HEK293 (cell line): ENCODE measurements around the gene KRT15.

Source experiments
- CTCF ChIA-PET: fragments of 350-600 bp; formaldehyde crosslinking; extraction: SDS; loops from one replicate; lab custom pipeline; 2021; ENCODE audit warnings: antibody characterized with exemption; lab: Yijun Ruan, JAX
- POLR2A ChIA-PET: fragments of 300-600 bp; formaldehyde crosslinking; extraction: SDS; loops from one replicate; lab custom pipeline; 2020; ENCODE audit warnings: antibody characterized with exemption, inconsistent platforms; lab: Yijun Ruan, JAX
- H3K27ac ChIP-seq: fragments of 200-500 bp; sonication (Bioruptor generic); 2 replicates; pipeline ENCODE4 v1.5.1; 2014; ENCODE audit warnings: low read depth, low read length, control low read depth, inconsistent platforms; ENCODE audit errors: extremely low read depth
- H3K36me3 ChIP-seq, 2 experiments: fragments of 200-500 bp in 1 of 2; sonication (Bioruptor generic) in 1 of 2; 1 replicate in 1 of 2; 2 replicates in 1 of 2; pipeline ENCODE4 v1.5.1; 2014 to 2017; ENCODE audit warnings: inconsistent platforms in 2 of 2, low read length in 2 of 2; ENCODE audit not compliant: control insufficient read depth in 2 of 2, insufficient read depth in 1 of 2
- H3K4me1 ChIP-seq: fragments of 200-500 bp; sonication (Bioruptor generic); 2 replicates; pipeline ENCODE4 v1.5.1; 2014; ENCODE audit warnings: mild to moderate bottlenecking, low read length, inconsistent platforms; ENCODE audit not compliant: control insufficient read depth, insufficient read depth
- H3K4me3 ChIP-seq: 2 replicates; pipeline ENCODE4 v1.5.1; 2011; ENCODE audit warnings: low read depth, mild to moderate bottlenecking, control low read depth, low read length, moderate library complexity
- H3K9me3 ChIP-seq: fragments of 200-500 bp; sonication (Bioruptor generic); 2 replicates; pipeline ENCODE4 v1.5.1; 2014; ENCODE audit warnings: low read depth, low read length, inconsistent platforms; ENCODE audit not compliant: control insufficient read depth, insufficient read depth
- ATF2 ChIP-seq: fragments of 450-650 bp; formaldehyde crosslinking; IDR thresholded peaks from 2 replicates; pipeline ENCODE4 v1.5.1; 2016; ENCODE audit warnings: missing biosample characterization, missing genetic modification characterization, low read depth
- BCL11B ChIP-seq: fragments of 450-650 bp; formaldehyde crosslinking; IDR thresholded peaks from 2 replicates; pipeline ENCODE4 v1.5.1; 2016; ENCODE audit warnings: low read depth, missing biosample characterization, missing genetic modification characterization
- EGR2 ChIP-seq: fragments of 450-650 bp; formaldehyde crosslinking; IDR thresholded peaks from 2 replicates; pipeline ENCODE4 v1.5.1; 2016; ENCODE audit warnings: low read depth, missing biosample characterization, missing genetic modification characterization
- FEZF1 ChIP-seq: fragments of 450-650 bp; formaldehyde crosslinking; IDR thresholded peaks from 2 replicates; pipeline ENCODE4 v1.5.1; 2016; ENCODE audit warnings: missing biosample characterization, missing genetic modification characterization
- INSM2 ChIP-seq: fragments of 450-650 bp; formaldehyde crosslinking; IDR thresholded peaks from 2 replicates; pipeline ENCODE4 v1.5.1; 2016; ENCODE audit warnings: missing biosample characterization, missing genetic modification characterization
- MEIS1 ChIP-seq: sonication (generic); formaldehyde crosslinking; IDR thresholded peaks from 2 replicates; pipeline ENCODE4 v1.8.1; 2022; ENCODE audit warnings: missing genetic modification reagents, mild to moderate bottlenecking, borderline replicate concordance
- PBX3 ChIP-seq: sonication (generic); formaldehyde crosslinking; IDR thresholded peaks from 2 replicates; pipeline ENCODE4 v1.8.1; 2022; ENCODE audit warnings: mild to moderate bottlenecking, moderate library complexity, missing genetic modification reagents
- SETDB1 ChIP-seq: IDR thresholded peaks from one replicate; pipeline ENCODE4 v1.6.1; 2017; ENCODE audit warnings: mild to moderate bottlenecking, low read length, moderate library complexity, mixed read lengths; ENCODE audit not compliant: insufficient read length
- TSHZ1 ChIP-seq: fragments of 450-650 bp; formaldehyde crosslinking; IDR thresholded peaks from 2 replicates; pipeline ENCODE4 v1.5.1; 2016; ENCODE audit warnings: missing biosample characterization, missing genetic modification characterization, borderline replicate concordance
- WT1 ChIP-seq: fragments of 450-650 bp; formaldehyde crosslinking; IDR thresholded peaks from 2 replicates; pipeline ENCODE4 v1.5.1; 2016; ENCODE audit warnings: missing biosample characterization, missing genetic modification characterization
- YY1 ChIP-seq: fragments of 450-650 bp; formaldehyde crosslinking; IDR thresholded peaks from 2 replicates; pipeline ENCODE4 v1.5.1; 2018; ENCODE audit warnings: missing biosample characterization, missing genetic modification characterization
- ZFP37 ChIP-seq: fragments of 450-650 bp; formaldehyde crosslinking; IDR thresholded peaks from 2 replicates; pipeline ENCODE4 v1.5.1; 2016; ENCODE audit warnings: missing biosample characterization, missing genetic modification characterization
- ZFP69B ChIP-seq: fragments of 450-650 bp; formaldehyde crosslinking; IDR thresholded peaks from 2 replicates; pipeline ENCODE4 v1.5.1; 2016; ENCODE audit warnings: missing biosample characterization, missing genetic modification characterization
- ZNF114 ChIP-seq: fragments of 450-650 bp; formaldehyde crosslinking; IDR thresholded peaks from 2 replicates; pipeline ENCODE4 v1.5.0; 2017; ENCODE audit warnings: missing biosample characterization, missing genetic modification characterization
- ZNF239 ChIP-seq: fragments of 450-650 bp; formaldehyde crosslinking; IDR thresholded peaks from 2 replicates; pipeline ENCODE4 v1.5.1; 2016; ENCODE audit warnings: missing biosample characterization, missing genetic modification characterization
- ZNF362 ChIP-seq: fragments of 450-650 bp; formaldehyde crosslinking; IDR thresholded peaks from 2 replicates; pipeline ENCODE4 v1.5.1; 2016; ENCODE audit warnings: missing biosample characterization, missing genetic modification characterization
- ZNF391 ChIP-seq: fragments of 450-650 bp; formaldehyde crosslinking; IDR thresholded peaks from 2 replicates; pipeline ENCODE4 v1.5.1; 2016; ENCODE audit warnings: low read depth, missing biosample characterization, missing genetic modification characterization, borderline replicate concordance
- ZNF404 ChIP-seq: fragments of 450-650 bp; formaldehyde crosslinking; IDR thresholded peaks from 2 replicates; pipeline ENCODE4 v1.5.1; 2017; ENCODE audit warnings: missing biosample characterization, missing genetic modification characterization
- ZNF423 ChIP-seq: fragments of 450-650 bp; formaldehyde crosslinking; IDR thresholded peaks from 2 replicates; pipeline ENCODE4 v1.5.1; 2016; ENCODE audit warnings: missing biosample characterization, missing genetic modification characterization
- ZNF426 ChIP-seq: fragments of 450-650 bp; formaldehyde crosslinking; IDR thresholded peaks from 2 replicates; pipeline ENCODE4 v1.5.1; 2017; ENCODE audit warnings: missing biosample characterization, missing genetic modification characterization, mild to moderate bottlenecking, inconsistent platforms, moderate library complexity
- ZNF692 ChIP-seq: fragments of 450-650 bp; formaldehyde crosslinking; IDR thresholded peaks from 2 replicates; pipeline ENCODE4 v1.5.1; 2016; ENCODE audit warnings: missing biosample characterization, missing genetic modification characterization
- ZNF701 ChIP-seq: fragments of 450-650 bp; formaldehyde crosslinking; IDR thresholded peaks from 2 replicates; pipeline ENCODE4 v1.5.1; 2016; ENCODE audit warnings: missing biosample characterization, missing genetic modification characterization
- ZNF76 ChIP-seq: fragments of 450-650 bp; formaldehyde crosslinking; IDR thresholded peaks from 2 replicates; pipeline ENCODE4; 2016; ENCODE audit warnings: low read depth, missing biosample characterization, missing genetic modification characterization, borderline replicate concordance
- ZNF791 ChIP-seq: fragments of 450-650 bp; formaldehyde crosslinking; IDR thresholded peaks from 2 replicates; pipeline ENCODE4 v1.5.1; 2016; ENCODE audit warnings: missing biosample characterization, missing genetic modification characterization
- ZXDB ChIP-seq: fragments of 450-650 bp; formaldehyde crosslinking; IDR thresholded peaks from 2 replicates; pipeline ENCODE4 v1.5.1; 2016; ENCODE audit warnings: missing biosample characterization, missing genetic modification characterization

The KRT15 gene

GRCh38 chr17:41539071-41539492 lies 20.4 kb upstream of the KRT15 start:
- Histone ChIP-seq H3K4me1 (no peaks in the 10 kb centered on the region), H3K27ac (no peak overlapping the region), H3K36me3 (no peaks in the 10 kb centered on the region), H3K4me3 (no peak overlapping the region), H3K9me3 (no peaks in the 10 kb centered on the region)
- no peak for TF ChIP-seq MEIS1 (CRISPR knock-in tag)
- no peak for TF ChIP-seq EGR2 (tag by site-specific recombination)
- TF ChIP-seq PBX3 (CRISPR knock-in tag): no peak
- TF ChIP-seq SETDB1: no peak
- no peak for TF ChIP-seq ZNF239 (tag by site-specific recombination)
- no peak for TF ChIP-seq ZNF791 (tag by site-specific recombination)
- no peak for TF ChIP-seq ZNF692 (tag by site-specific recombination)
- POLR2A ChIA-PET: interaction anchor here (1.0 kb wide), 1 partner anchor 10 kb away, joined by 3 read pairs; no protein-coding TSS in a partner anchor
- CTCF ChIA-PET: interaction anchor here (1.1 to 9.3 kb wide), 4 partner anchors 11 to 124 kb away, joined by 4 to 113 read pairs (median 4); no protein-coding TSS in a partner anchor

- H3K9me3 ChIP-seq: no peaks in the 10 kb centered on the region
- H3K4me3 ChIP-seq: no peak overlapping the region
- H3K36me3 ChIP-seq: no peaks in the 10 kb centered on the region
- POLR2A ChIA-PET: interaction anchor here (0.7 kb wide), 2 partner anchors 27 to 171 kb away, joined by 4 to 7 read pairs; no protein-coding TSS in a partner anchor
- CTCF ChIA-PET: interaction anchor here (1.1 to 9.3 kb wide), 4 partner anchors 11 to 124 kb away, joined by 4 to 113 read pairs (median 4); no protein-coding TSS in a partner anchor
- no peaks in the 10 kb centered on the region for H3K4me1 ChIP-seq
- H3K27ac ChIP-seq: no peak overlapping the region
- no peak for TF ChIP-seq ZNF404
- no peak for TF ChIP-seq YY1 (tag by site-specific recombination)
- no peak for TF ChIP-seq ZNF362 (tag by site-specific recombination)
- TF ChIP-seq TSHZ1: no peak
- no peak for TF ChIP-seq BCL11B (tag by site-specific recombination)
- TF ChIP-seq ZNF391: no peak
- no peak for TF ChIP-seq INSM2 (tag by site-specific recombination)
- TF ChIP-seq ATF2: no peak
- no peak for TF ChIP-seq ZFP37 (tag by site-specific recombination)
- no peak for TF ChIP-seq ZNF701 (tag by site-specific recombination)
- TF ChIP-seq ZNF423 (tag by site-specific recombination): no peak
- no peak for TF ChIP-seq ZNF76 (tag by site-specific recombination)
- TF ChIP-seq ZNF114 (tag by site-specific recombination): no peak
- no peak for TF ChIP-seq ZNF426 (tag by site-specific recombination)
- TF ChIP-seq ZFP69B: no peak
- TF ChIP-seq ZXDB (tag by site-specific recombination): no peak
- TF ChIP-seq FEZF1 (tag by site-specific recombination): no peak
- no peak for TF ChIP-seq WT1
These were observed 19.9 kb upstream of the KRT15 start for GRCh38 chr17:41538565-41538991.
